ENCODE results near the gene C19orf38.
A peak's percentile ranks its signal among the peaks of the same experiment; 100 is the strongest.

Gene C19orf38

GRCh38 chr19:10861103-10861651 lies 13.0 kb downstream of the C19orf38 start:
- no peak overlapping the region for H3K27ac ChIP-seq (replicated peaks)

GRCh38 chr19:10862561-10863106 lies 14.4 kb downstream of the C19orf38 start:
- H3K27ac ChIP-seq (replicated peaks) = no peak overlapping the region
- DNase-seq (ENCODE audit: low read depth in 1 of 2, low spot score in 1 of 2) = no peak
- no peak for TF ChIP-seq REST (IDR thresholded peaks at IDR 0.05; ENCODE audit: insufficient replicate concordance, low read depth)
- TF ChIP-seq SPI1 (IDR thresholded peaks at IDR 0.05; ENCODE audit: borderline replicate concordance, low read depth) = no peak
- no peak for TF ChIP-seq GABPA (IDR thresholded peaks at IDR 0.05; ENCODE audit: low read depth)
- TF ChIP-seq CTCF (IDR thresholded peaks at IDR 0.05; ENCODE audit: insufficient read depth, low read length) = no peak
- no peak for TF ChIP-seq POLR2AphosphoS5 (IDR thresholded peaks at IDR 0.05; ENCODE audit: low read depth)
- H3K4me3 ChIP-seq (replicated peaks; ENCODE audit: insufficient read depth, low read length) = no peak overlapping the region
- no peaks in the 10 kb centered on the region for H3K27me3 ChIP-seq (ENCODE audit: insufficient read depth, poor library complexity, severe bottlenecking)

More at GRCh38 chr19:10861103-10861651, 13.0 kb downstream of the C19orf38 start:
- DNase-seq (ENCODE audit: low read depth in 1 of 2, low spot score in 1 of 2) = peak in 1 of 2 experiments; percentile 70
- Histone ChIP-seq H3K27me3 (ENCODE audit: insufficient read depth, poor library complexity, severe bottlenecking) (no peaks in the 10 kb centered on the region), H3K4me3 (replicated peaks; ENCODE audit: insufficient read depth, low read length) (no peak overlapping the region)
- TF ChIP-seq CTCF (IDR thresholded peaks at IDR 0.05; ENCODE audit: insufficient read depth, low read length) = peak; percentile 46
- no peak for TF ChIP-seq SPI1 (IDR thresholded peaks at IDR 0.05; ENCODE audit: borderline replicate concordance, low read depth)
- no peak for TF ChIP-seq GABPA (IDR thresholded peaks at IDR 0.05; ENCODE audit: low read depth)
- no peak for TF ChIP-seq REST (IDR thresholded peaks at IDR 0.05; ENCODE audit: insufficient replicate concordance, low read depth)

- no peak for TF ChIP-seq CTCF (IDR thresholded peaks at IDR 0.05; ENCODE audit: insufficient read depth, low read length)
- TF ChIP-seq POLR2AphosphoS5 (IDR thresholded peaks at IDR 0.05; ENCODE audit: low read depth) = no peak
- TF ChIP-seq GABPA (IDR thresholded peaks at IDR 0.05; ENCODE audit: low read depth) = no peak
- TF ChIP-seq REST (IDR thresholded peaks at IDR 0.05; ENCODE audit: insufficient replicate concordance, low read depth) = no peak
- TF ChIP-seq SPI1 (IDR thresholded peaks at IDR 0.05; ENCODE audit: borderline replicate concordance, low read depth) = no peak
- no peaks in the 10 kb centered on the region for H3K27me3 ChIP-seq (ENCODE audit: insufficient read depth, poor library complexity, severe bottlenecking)
- DNase-seq (ENCODE audit: low read depth in 1 of 2, low spot score in 1 of 2) = no peak
- no peak overlapping the region for H3K4me3 ChIP-seq (replicated peaks; ENCODE audit: insufficient read depth, low read length)
- H3K27ac ChIP-seq (replicated peaks) = no peak overlapping the region
Measured at GRCh38 chr19:10863107-10863717, 15.0 kb downstream of the C19orf38 start.

All from HL-60 (cell line).